ENCODE data around the gene FOSL2.

DNA sequence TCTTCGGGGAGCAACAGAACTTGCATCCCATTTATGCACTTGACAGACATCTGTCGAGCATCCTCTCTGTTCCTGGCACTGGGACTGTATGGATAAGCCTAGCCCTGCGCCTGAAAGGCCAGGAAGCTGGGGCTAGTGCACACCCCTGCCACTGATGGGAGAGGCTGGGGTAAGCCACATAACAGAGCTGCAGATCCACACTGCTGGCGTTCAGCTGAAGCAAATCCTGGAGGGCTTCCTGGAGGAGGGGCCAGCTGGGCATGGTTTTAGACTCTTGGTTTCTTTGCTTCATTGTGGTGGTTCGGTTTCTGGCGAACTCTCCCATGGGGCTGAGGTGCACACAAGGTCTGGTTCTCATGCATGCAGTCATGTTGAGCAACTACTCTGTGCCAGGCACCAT is 45.5 kb upstream of the FOSL2 start:
- TF ChIP-seq, protein P1, sequence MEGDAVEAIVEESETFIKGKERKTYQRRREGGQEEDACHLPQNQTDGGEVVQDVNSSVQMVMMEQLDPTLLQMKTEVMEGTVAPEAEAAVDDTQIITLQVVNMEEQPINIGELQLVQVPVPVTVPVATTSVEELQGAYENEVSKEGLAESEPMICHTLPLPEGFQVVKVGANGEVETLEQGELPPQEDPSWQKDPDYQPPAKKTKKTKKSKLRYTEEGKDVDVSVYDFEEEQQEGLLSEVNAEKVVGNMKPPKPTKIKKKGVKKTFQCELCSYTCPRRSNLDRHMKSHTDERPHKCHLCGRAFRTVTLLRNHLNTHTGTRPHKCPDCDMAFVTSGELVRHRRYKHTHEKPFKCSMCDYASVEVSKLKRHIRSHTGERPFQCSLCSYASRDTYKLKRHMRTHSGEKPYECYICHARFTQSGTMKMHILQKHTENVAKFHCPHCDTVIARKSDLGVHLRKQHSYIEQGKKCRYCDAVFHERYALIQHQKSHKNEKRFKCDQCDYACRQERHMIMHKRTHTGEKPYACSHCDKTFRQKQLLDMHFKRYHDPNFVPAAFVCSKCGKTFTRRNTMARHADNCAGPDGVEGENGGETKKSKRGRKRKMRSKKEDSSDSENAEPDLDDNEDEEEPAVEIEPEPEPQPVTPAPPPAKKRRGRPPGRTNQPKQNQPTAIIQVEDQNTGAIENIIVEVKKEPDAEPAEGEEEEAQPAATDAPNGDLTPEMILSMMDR (IDR thresholded peaks at IDR 0.05 in 8 of 11, conservative IDR thresholded peaks at IDR 0.05 in 3 of 11), result no peak
- TF ChIP-seq POLR2A (IDR thresholded peaks at IDR 0.05), result no peak

Measured in spleen (tissue), 7 donors.